ENCODE measurements around the gene CERS6. TPM values are rescaled to one million over a fixed set of nuclear protein-coding genes. Genes with fewer than 3 reads are reported as not detected.

Gene CERS6
- total and polyA plus RNA-seq, 8 donors = 18.8 to 24.5 (median 22.1) TPM

GRCh38 chr2:168522446-168522845 is 66.4 kb downstream of the CERS6 start:
- H3K36me3 ChIP-seq = no peaks in the 10 kb centered on the region
- H3K9me3 ChIP-seq = no peaks in the 10 kb centered on the region
- H3K4me1 ChIP-seq = peaks cover 0 to 16% of the 10 kb centered on the region in 2 donors
- H3K4me3 ChIP-seq = no peak overlapping the region
- H3K27ac ChIP-seq = no peak overlapping the region
- TF ChIP-seq CTCF (IDR thresholded peaks at IDR 0.05) = no peak
- H3K27me3 ChIP-seq = no peaks in the 10 kb centered on the region
- intact Hi-C loops (cut with DNase I) = no loop called here
- no peak for ATAC-seq
- DNase-seq = no peak

- Histone ChIP-seq H3K27ac (no peak overlapping the region), H3K4me3 (no peak overlapping the region), H3K36me3 (no peaks in the 10 kb centered on the region), H3K9me3 (no peaks in the 10 kb centered on the region), H3K4me1 (peaks cover 0 to 22% of the 10 kb centered on the region in 2 donors), H3K27me3 (no peaks in the 10 kb centered on the region)
- intact Hi-C loops (cut with DNase I) = no loop called here
- TF ChIP-seq CTCF (IDR thresholded peaks at IDR 0.05) = no peak
- ATAC-seq = no peak
- no peak for DNase-seq
These were observed 67.9 kb downstream of the CERS6 start for GRCh38 chr2:168524005-168524404.

GRCh38 chr2:168525020-168525419 is 68.9 kb downstream of the CERS6 start:
- Histone ChIP-seq H3K27ac (no peak overlapping the region), H3K27me3 (no peaks in the 10 kb centered on the region), H3K9me3 (no peaks in the 10 kb centered on the region), H3K4me1 (peaks cover 0 to 22% of the 10 kb centered on the region in 2 donors), H3K4me3 (no peak overlapping the region), H3K36me3 (no peaks in the 10 kb centered on the region)
- intact Hi-C loops (cut with DNase I) = no loop called here
- TF ChIP-seq CTCF (IDR thresholded peaks at IDR 0.05) = no peak
- ATAC-seq (no peak), DNase-seq (no peak)

GRCh38 chr2:168525716-168526446 is 69.8 kb downstream of the CERS6 start:
- intact Hi-C loops (cut with DNase I) = no loop called here
- Histone ChIP-seq H3K27ac (no peak overlapping the region), H3K36me3 (no peaks in the 10 kb centered on the region), H3K9me3 (no peaks in the 10 kb centered on the region), H3K4me3 (no peak overlapping the region), H3K27me3 (no peaks in the 10 kb centered on the region), H3K4me1 (peaks cover 0 to 31% of the 10 kb centered on the region in 2 donors)
- TF ChIP-seq CTCF (IDR thresholded peaks at IDR 0.05) = no peak
- DNase-seq = no peak
- ATAC-seq = no peak

- ATAC-seq (no peak), DNase-seq (no peak)
- Histone ChIP-seq H3K27ac (no peak overlapping the region), H3K27me3 (no peaks in the 10 kb centered on the region), H3K36me3 (no peaks in the 10 kb centered on the region), H3K4me1 (peaks cover 0 to 32% of the 10 kb centered on the region in 2 donors), H3K9me3 (no peaks in the 10 kb centered on the region), H3K4me3 (no peak overlapping the region)
- intact Hi-C loops (cut with DNase I) = no loop called here
- no peak for TF ChIP-seq CTCF (IDR thresholded peaks at IDR 0.05)
These were observed 70.6 kb downstream of the CERS6 start for GRCh38 chr2:168526641-168527040.
